Measurements from ENCODE around the gene ESR1. TPM values are rescaled to one million over a fixed set of nuclear protein-coding genes. Genes with fewer than 3 reads are reported as not detected.

ESR1 gene
- polyA plus RNA-seq, 1 of the 3 experiments (the other 2 are of a cell fraction): under 0.01 TPM

GRCh38 chr6:152148412-152148811 lies 340.9 kb downstream of the ESR1 start:
- Histone ChIP-seq H3K36me3 (replicated peaks in 1 of 2; ENCODE audit: control insufficient read depth in 1 of 2, insufficient read depth in 2 of 2, low read length in 1 of 2) (peaks cover 61 to 74% of the 10 kb centered on the region in 2 experiments), H3K9ac (no peak overlapping the region), H3F3A (replicated peaks; ENCODE audit: insufficient read depth) (peaks cover 24% of the 10 kb centered on the region), H4K20me1 (ENCODE audit: insufficient read depth) (peaks cover 8% of the 10 kb centered on the region), H3K4me2 (no peak overlapping the region), H3K9me2 (no peaks in the 10 kb centered on the region), H3K27me3 (ENCODE audit: insufficient read depth) (no peaks in the 10 kb centered on the region), H3K4me3 (ENCODE audit: low read depth in 2 of 2, low read length in 1 of 2) (no peak overlapping the region), H2AFZ (ENCODE audit: low read depth) (no peak overlapping the region), H3K79me2 (ENCODE audit: insufficient read depth) (no peaks in the 10 kb centered on the region), H3K9me3 (no peaks in the 10 kb centered on the region), H3K4me1 (ENCODE audit: control insufficient read depth in 1 of 2, insufficient read depth in 2 of 2, low read depth in 1 of 2, low read length in 1 of 2) (peaks cover 0 to 11% of the 10 kb centered on the region in 2 experiments; a peak in 1 of 4 replicates), H3K27ac (ENCODE audit: low read depth in 2 of 2, low read length in 1 of 2) (no peak overlapping the region)
- ChIA-PET POLR2A (no interaction called here), CTCF (interaction anchor here (1.1 kb wide), 1 partner anchor 383 kb away, joined by 3 read pairs; no protein-coding TSS in a partner anchor)
- 100% methylated on average over 1 of the region's 1 CpG for WGBS (ENCODE audit: low lambda C conversion rate)
- DNase-seq: no peak
- TF ChIP-seq USF2 (IDR thresholded peaks at IDR 0.05; ENCODE audit: borderline replicate concordance, low read depth, low read length) (no peak), EZH2phosphoT487 (IDR thresholded peaks at IDR 0.05; ENCODE audit: borderline replicate concordance, low read depth) (no peak), SMC3 (IDR thresholded peaks at IDR 0.05; ENCODE audit: low read depth, low read length) (no peak), MXI1 (IDR thresholded peaks at IDR 0.05; ENCODE audit: low read depth, low read length) (no peak), YY1 (IDR thresholded peaks at IDR 0.05; ENCODE audit: low read depth) (no peak), ELF1 (IDR thresholded peaks at IDR 0.05) (no peak), RAD21 (IDR thresholded peaks at IDR 0.05; ENCODE audit: low read length) (no peak)
- TF ChIP-seq, protein P1, sequence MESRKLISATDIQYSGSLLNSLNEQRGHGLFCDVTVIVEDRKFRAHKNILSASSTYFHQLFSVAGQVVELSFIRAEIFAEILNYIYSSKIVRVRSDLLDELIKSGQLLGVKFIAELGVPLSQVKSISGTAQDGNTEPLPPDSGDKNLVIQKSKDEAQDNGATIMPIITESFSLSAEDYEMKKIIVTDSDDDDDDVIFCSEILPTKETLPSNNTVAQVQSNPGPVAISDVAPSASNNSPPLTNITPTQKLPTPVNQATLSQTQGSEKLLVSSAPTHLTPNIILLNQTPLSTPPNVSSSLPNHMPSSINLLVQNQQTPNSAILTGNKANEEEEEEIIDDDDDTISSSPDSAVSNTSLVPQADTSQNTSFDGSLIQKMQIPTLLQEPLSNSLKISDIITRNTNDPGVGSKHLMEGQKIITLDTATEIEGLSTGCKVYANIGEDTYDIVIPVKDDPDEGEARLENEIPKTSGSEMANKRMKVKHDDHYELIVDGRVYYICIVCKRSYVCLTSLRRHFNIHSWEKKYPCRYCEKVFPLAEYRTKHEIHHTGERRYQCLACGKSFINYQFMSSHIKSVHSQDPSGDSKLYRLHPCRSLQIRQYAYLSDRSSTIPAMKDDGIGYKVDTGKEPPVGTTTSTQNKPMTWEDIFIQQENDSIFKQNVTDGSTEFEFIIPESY (IDR thresholded peaks at IDR 0.05; ENCODE audit: borderline replicate concordance, low read depth): no peak
- TF ChIP-seq, protein P2, sequence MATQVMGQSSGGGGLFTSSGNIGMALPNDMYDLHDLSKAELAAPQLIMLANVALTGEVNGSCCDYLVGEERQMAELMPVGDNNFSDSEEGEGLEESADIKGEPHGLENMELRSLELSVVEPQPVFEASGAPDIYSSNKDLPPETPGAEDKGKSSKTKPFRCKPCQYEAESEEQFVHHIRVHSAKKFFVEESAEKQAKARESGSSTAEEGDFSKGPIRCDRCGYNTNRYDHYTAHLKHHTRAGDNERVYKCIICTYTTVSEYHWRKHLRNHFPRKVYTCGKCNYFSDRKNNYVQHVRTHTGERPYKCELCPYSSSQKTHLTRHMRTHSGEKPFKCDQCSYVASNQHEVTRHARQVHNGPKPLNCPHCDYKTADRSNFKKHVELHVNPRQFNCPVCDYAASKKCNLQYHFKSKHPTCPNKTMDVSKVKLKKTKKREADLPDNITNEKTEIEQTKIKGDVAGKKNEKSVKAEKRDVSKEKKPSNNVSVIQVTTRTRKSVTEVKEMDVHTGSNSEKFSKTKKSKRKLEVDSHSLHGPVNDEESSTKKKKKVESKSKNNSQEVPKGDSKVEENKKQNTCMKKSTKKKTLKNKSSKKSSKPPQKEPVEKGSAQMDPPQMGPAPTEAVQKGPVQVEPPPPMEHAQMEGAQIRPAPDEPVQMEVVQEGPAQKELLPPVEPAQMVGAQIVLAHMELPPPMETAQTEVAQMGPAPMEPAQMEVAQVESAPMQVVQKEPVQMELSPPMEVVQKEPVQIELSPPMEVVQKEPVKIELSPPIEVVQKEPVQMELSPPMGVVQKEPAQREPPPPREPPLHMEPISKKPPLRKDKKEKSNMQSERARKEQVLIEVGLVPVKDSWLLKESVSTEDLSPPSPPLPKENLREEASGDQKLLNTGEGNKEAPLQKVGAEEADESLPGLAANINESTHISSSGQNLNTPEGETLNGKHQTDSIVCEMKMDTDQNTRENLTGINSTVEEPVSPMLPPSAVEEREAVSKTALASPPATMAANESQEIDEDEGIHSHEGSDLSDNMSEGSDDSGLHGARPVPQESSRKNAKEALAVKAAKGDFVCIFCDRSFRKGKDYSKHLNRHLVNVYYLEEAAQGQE (IDR thresholded peaks at IDR 0.05; ENCODE audit: low read depth, low read length): no peak

- Histone ChIP-seq H3K27ac (ENCODE audit: low read depth in 2 of 2, low read length in 1 of 2) (no peak overlapping the region), H3K4me2 (no peak overlapping the region), H3K4me3 (ENCODE audit: low read depth in 2 of 2, low read length in 1 of 2) (no peak overlapping the region), H3K4me1 (ENCODE audit: control insufficient read depth in 1 of 2, insufficient read depth in 2 of 2, low read depth in 1 of 2, low read length in 1 of 2) (peaks cover 0 to 11% of the 10 kb centered on the region in 2 experiments; a peak in 1 of 4 replicates), H2AFZ (ENCODE audit: low read depth) (no peak overlapping the region), H4K20me1 (ENCODE audit: insufficient read depth) (peaks cover 8% of the 10 kb centered on the region), H3K9ac (no peak overlapping the region), H3K9me3 (no peaks in the 10 kb centered on the region), H3F3A (replicated peaks; ENCODE audit: insufficient read depth) (peaks cover 24% of the 10 kb centered on the region), H3K36me3 (replicated peaks in 1 of 2; ENCODE audit: control insufficient read depth in 1 of 2, insufficient read depth in 2 of 2, low read length in 1 of 2) (peaks cover 58 to 75% of the 10 kb centered on the region in 2 experiments), H3K9me2 (no peaks in the 10 kb centered on the region), H3K27me3 (ENCODE audit: insufficient read depth) (no peaks in the 10 kb centered on the region), H3K79me2 (ENCODE audit: insufficient read depth) (no peaks in the 10 kb centered on the region)
- no peak for TF ChIP-seq FOXJ3 (CRISPR knock-in tag; IDR thresholded peaks at IDR 0.05)
- TF ChIP-seq RXRA (IDR thresholded peaks at IDR 0.05; ENCODE audit: borderline replicate concordance, low read depth): no peak
- TF ChIP-seq GABPA (IDR thresholded peaks at IDR 0.05; ENCODE audit: low read depth): no peak
- no peak for TF ChIP-seq PBX3 (IDR thresholded peaks at IDR 0.05)
- TF ChIP-seq NFIC (IDR thresholded peaks at IDR 0.05; ENCODE audit: borderline replicate concordance): no peak
- no peak for TF ChIP-seq FOSL2 (IDR thresholded peaks at IDR 0.05; ENCODE audit: borderline replicate concordance, low read depth)
- TF ChIP-seq SIN3A (IDR thresholded peaks at IDR 0.05; ENCODE audit: borderline replicate concordance, low read depth, low read length): no peak
- no peak for TF ChIP-seq JUND (IDR thresholded peaks at IDR 0.05)
- no peak for TF ChIP-seq ELF1 (IDR thresholded peaks at IDR 0.05)
- TF ChIP-seq FOXM1 (IDR thresholded peaks at IDR 0.05; ENCODE audit: low read depth): no peak
- no peak for TF ChIP-seq RCOR1 (IDR thresholded peaks at IDR 0.05; ENCODE audit: low read length)
- 93% methylated on average over 3 of the region's 3 CpGs for WGBS (ENCODE audit: low lambda C conversion rate)
- CTCF ChIA-PET: interaction anchor here (1.2 to 1.5 kb wide), 2 partner anchors 26 to 29 kb away, joined by 3 to 6 read pairs; no protein-coding TSS in a partner anchor
- DNase-seq: no peak
- POLR2A ChIA-PET: no interaction called here
These were observed 342.7 kb downstream of the ESR1 start for GRCh38 chr6:152150196-152150595.

Data from SK-N-SH (cell line).